HAP-1 (cell line): ENCODE results near the gene KLHL10.
A peak's percentile ranks its signal among the peaks of the same experiment; 100 is the strongest.
"Not testable (repeated sequence)": the region's sequence is repeated elsewhere in the genome, so short reads cannot be mapped to it uniquely, and the experiment has no call there.

ENCODE experiments used
- DNase-seq, 2 experiments: peaks; one replicate each; pipeline ENCODE4 v3.0.0-alpha.2; 2016 to 2020; ENCODE audit warnings: low spot score in 2 of 2
- H3K27me3 ChIP-seq: fragments of 250-450 bp; sonication (Bioruptor Pico); 2 replicates; pipeline ENCODE4 v1.5.1; 2020; ENCODE audit warnings: low read depth, mild to moderate bottlenecking, moderate library complexity
- H3K36me3 ChIP-seq: fragments of 250-450 bp; sonication (Bioruptor Pico); replicated peaks from 2 replicates; pipeline ENCODE4 v1.5.1; 2020; ENCODE audit warnings: mild to moderate bottlenecking
- H3K4me1 ChIP-seq: fragments of 250-450 bp; sonication (Bioruptor Pico); 2 replicates; pipeline ENCODE4 v1.5.1; 2020; ENCODE audit warnings: mild to moderate bottlenecking
- H3K4me3 ChIP-seq: fragments of 250-450 bp; sonication (Bioruptor Pico); 2 replicates; pipeline ENCODE4 v1.5.1; 2020; ENCODE audit warnings: mild to moderate bottlenecking, moderate library complexity
- H3K9me3 ChIP-seq: fragments of 250-450 bp; sonication (Bioruptor Pico); 2 replicates; pipeline ENCODE4 v1.5.1; 2020; ENCODE audit warnings: mild to moderate bottlenecking, moderate library complexity
- in situ Hi-C: fragments of 300-500 bp; cut with MboI; formaldehyde crosslinking; loops from 3 replicates; pipeline ENCODE4 v1.14.3; 2020; ENCODE audit warnings: low sequenced_read_pairs, inconsistent platforms, mixed read lengths

The KLHL10 gene

GRCh38 chr17:41823141-41823524, 14.5 kb upstream of the KLHL10 start:
- in situ Hi-C loops: no loop called here
- no peaks in the 10 kb centered on the region for H3K27me3 ChIP-seq
- DNase-seq: no peak
- no peak overlapping the region for H3K4me3 ChIP-seq
- H3K9me3 ChIP-seq: no peaks in the 10 kb centered on the region
- peaks cover 64% of the 10 kb centered on the region for H3K36me3 ChIP-seq
- no peaks in the 10 kb centered on the region for H3K4me1 ChIP-seq

GRCh38 chr17:41823580-41823979, 14.0 kb upstream of the KLHL10 start:
- no peaks in the 10 kb centered on the region for H3K4me1 ChIP-seq
- no peak for DNase-seq
- H3K4me3 ChIP-seq: no peak overlapping the region
- H3K27me3 ChIP-seq: no peaks in the 10 kb centered on the region
- no peaks in the 10 kb centered on the region for H3K9me3 ChIP-seq
- in situ Hi-C loops: no loop called here
- peaks cover 64% of the 10 kb centered on the region for H3K36me3 ChIP-seq

- Histone ChIP-seq H3K27me3 (no peaks in the 10 kb centered on the region), H3K9me3 (no peaks in the 10 kb centered on the region), H3K4me1 (no peaks in the 10 kb centered on the region), H3K36me3 (peaks cover 66% of the 10 kb centered on the region), H3K4me3 (no peak overlapping the region)
- in situ Hi-C loops: no loop called here
- no peak for DNase-seq
Observed at GRCh38 chr17:41824086-41824485, 13.5 kb upstream of the KLHL10 start.

DNA sequence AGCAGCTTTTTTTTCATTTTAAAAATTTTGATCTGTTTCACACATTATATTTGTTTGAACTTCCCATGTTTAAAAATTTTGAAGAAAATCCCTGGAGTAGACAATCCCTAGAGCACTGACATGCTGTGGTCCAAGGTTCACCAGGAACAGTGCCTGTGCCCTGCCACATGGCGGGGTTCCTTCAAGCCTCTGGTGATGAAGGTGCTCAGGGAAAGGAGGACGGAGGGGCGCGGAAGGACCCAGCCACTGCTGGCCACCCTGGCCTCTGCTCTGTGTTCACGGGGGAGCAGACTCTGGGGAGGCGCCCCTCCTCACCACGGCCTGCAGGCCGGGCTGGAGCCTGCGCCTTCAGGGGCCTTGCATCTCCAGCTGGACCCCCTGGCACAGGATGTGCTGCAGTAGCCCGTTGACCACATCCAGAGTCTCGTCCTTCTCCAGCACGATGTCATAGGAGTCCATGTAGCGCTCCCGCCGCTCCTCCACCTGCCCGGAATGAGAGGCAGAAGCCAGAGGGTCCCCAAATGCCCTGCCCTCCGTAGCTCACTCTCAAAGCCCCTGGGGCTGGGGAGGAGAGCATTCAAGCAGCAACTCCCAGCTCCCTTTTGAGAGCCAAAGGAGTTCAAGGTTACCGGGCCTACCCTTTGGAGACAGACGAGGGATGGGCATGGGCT, 12.3 kb upstream of the KLHL10 start:
- in situ Hi-C loops: no loop called here
- H3K9me3 ChIP-seq: no peaks in the 10 kb centered on the region
- DNase-seq: no peak
- no peaks in the 10 kb centered on the region for H3K4me1 ChIP-seq
- peaks cover 65% of the 10 kb centered on the region for H3K36me3 ChIP-seq
- H3K27me3 ChIP-seq: no peaks in the 10 kb centered on the region
- no peak overlapping the region for H3K4me3 ChIP-seq

DNA sequence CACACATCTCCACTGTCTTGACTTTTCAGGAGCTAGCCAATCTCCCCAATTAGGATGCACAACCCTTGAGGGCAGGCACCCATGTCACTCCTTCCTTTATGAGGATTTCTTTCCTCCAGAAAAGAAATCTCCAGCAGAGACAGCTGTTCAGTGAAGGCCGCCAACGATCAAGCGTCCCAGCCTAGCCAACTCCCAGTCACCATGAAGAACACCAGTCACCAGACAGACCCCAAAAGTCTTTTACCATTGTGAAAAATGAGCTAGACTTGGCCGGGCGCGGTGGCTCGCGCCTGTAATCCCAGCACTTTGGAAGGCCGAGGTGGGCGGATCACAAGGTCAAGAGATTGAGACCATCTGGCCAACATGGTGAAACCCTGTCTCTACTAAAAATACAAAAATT, 7.7 kb upstream of the KLHL10 start:
- in situ Hi-C loops, H3K4me1 ChIP-seq, DNase-seq, H3K4me3 ChIP-seq, H3K9me3 ChIP-seq, H3K27me3 ChIP-seq: not testable (repeated sequence)
- H3K36me3 ChIP-seq: peaks cover 75% of the 10 kb centered on the region

- Histone ChIP-seq H3K4me1 (peaks cover 8% of the 10 kb centered on the region), H3K36me3 (peaks cover 39% of the 10 kb centered on the region), H3K9me3 (no peaks in the 10 kb centered on the region), H3K4me3 (peak overlapping the region; percentile 79), H3K27me3 (no peaks in the 10 kb centered on the region)
- in situ Hi-C loops: no loop called here
- no peak for DNase-seq
Observed at GRCh38 chr17:41835214-41835799, 2.3 kb upstream of the KLHL10 start.

DNA sequence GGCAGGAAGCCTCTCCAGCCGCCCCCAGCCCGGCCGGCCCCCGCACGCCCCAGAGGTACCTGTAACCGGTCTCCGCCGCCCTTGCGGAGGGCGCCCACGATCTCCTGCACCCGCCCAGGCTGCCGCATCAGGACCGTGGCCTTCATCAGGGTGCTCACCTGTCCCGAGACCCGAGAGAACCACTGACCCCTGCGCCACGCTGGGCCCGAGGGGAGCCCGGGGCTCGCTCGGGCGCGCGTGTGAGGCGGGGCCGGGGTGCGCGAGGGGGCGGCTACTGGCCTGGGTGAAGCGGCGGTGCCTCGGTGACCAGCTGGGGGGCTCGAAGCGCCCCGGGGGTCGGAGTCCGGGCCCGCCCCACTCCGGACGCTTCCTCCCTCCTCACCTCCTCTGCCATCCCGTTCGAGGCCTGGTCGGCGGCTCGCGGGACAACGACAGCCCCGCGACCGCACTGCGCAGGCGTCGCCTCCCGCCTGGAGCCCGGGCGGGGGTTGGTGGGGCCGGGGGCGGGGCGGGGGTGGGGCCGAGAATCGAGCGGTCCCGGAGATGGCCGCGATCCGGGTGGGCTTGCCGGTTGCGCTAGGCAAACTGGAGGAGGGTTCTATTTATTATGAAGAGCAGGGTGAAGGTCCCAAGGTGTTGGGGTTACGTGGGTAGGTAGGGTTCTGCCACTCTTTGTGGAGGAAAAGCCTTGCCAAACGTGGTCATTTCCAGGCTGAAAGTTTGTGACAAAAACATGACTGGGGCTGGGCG, 1.6 kb upstream of the KLHL10 start, which contains the start of gene NT5C3B:
Gene NT5C3B (minus strand): TSS at position 433 of the 750 bp plus-strand sequence. CDS start 39 bp downstream, at position 394.
- peaks cover 33% of the 10 kb centered on the region for H3K36me3 ChIP-seq
- peak; percentile 64 to 79 for DNase-seq
- H3K9me3 ChIP-seq: no peaks in the 10 kb centered on the region
- in situ Hi-C loops: no loop called here
- H3K4me3 ChIP-seq: peak within 1 kb of the TSS; percentile 79
- H3K4me1 ChIP-seq: peaks cover 8% of the 10 kb centered on the region
- H3K27me3 ChIP-seq: no peaks in the 10 kb centered on the region

GRCh38 chr17:41836550-41837196, 952 bp upstream of the KLHL10 start:
- DNase-seq: no peak
- no peaks in the 10 kb centered on the region for H3K9me3 ChIP-seq
- H3K27me3 ChIP-seq: no peaks in the 10 kb centered on the region
- peaks cover 28% of the 10 kb centered on the region for H3K36me3 ChIP-seq
- peaks cover 8% of the 10 kb centered on the region for H3K4me1 ChIP-seq
- peak overlapping the region; percentile 79 for H3K4me3 ChIP-seq
- in situ Hi-C loops: no loop called here

GRCh38 chr17:41839448-41839847, 1.8 kb downstream of the KLHL10 start:
- H3K4me1 ChIP-seq, H3K36me3 ChIP-seq, in situ Hi-C loops: not testable (repeated sequence)

GRCh38 chr17:41840781-41841180, 3.2 kb downstream of the KLHL10 start:
- H3K4me1 ChIP-seq, H3K4me3 ChIP-seq, H3K9me3 ChIP-seq, H3K36me3 ChIP-seq, DNase-seq, in situ Hi-C loops, H3K27me3 ChIP-seq: not testable (repeated sequence)

More at GRCh38 chr17:41839448-41839847, 1.8 kb downstream of the KLHL10 start:
- not testable (repeated sequence) for H3K27me3 ChIP-seq, H3K4me3 ChIP-seq, DNase-seq, H3K9me3 ChIP-seq

GRCh38 chr17:41844971-41845370, 7.3 kb downstream of the KLHL10 start:
- no peak for DNase-seq
- in situ Hi-C loops: no loop called here

GRCh38 chr17:41848788-41849187, 11.2 kb downstream of the KLHL10 start:
- in situ Hi-C loops: no loop called here

More at GRCh38 chr17:41844971-41845370, 7.3 kb downstream of the KLHL10 start:
- Histone ChIP-seq H3K4me1 (no peaks in the 10 kb centered on the region), H3K36me3 (no peaks in the 10 kb centered on the region), H3K9me3 (no peaks in the 10 kb centered on the region), H3K4me3 (no peak overlapping the region), H3K27me3 (no peaks in the 10 kb centered on the region)

GRCh38 chr17:41849251-41849990, 11.8 kb downstream of the KLHL10 start:
- DNase-seq: no peak
- in situ Hi-C loops: no loop called here
- Histone ChIP-seq H3K4me3 (no peak overlapping the region), H3K9me3 (no peaks in the 10 kb centered on the region), H3K36me3 (peaks cover 18% of the 10 kb centered on the region), H3K4me1 (no peaks in the 10 kb centered on the region; the same call in 1 of the 2 replicates), H3K27me3 (no peaks in the 10 kb centered on the region)

More at GRCh38 chr17:41848788-41849187, 11.2 kb downstream of the KLHL10 start:
- Histone ChIP-seq H3K27me3 (no peaks in the 10 kb centered on the region), H3K4me3 (no peak overlapping the region), H3K36me3 (peaks cover 11% of the 10 kb centered on the region), H3K4me1 (no peaks in the 10 kb centered on the region; the same call in 1 of the 2 replicates), H3K9me3 (no peaks in the 10 kb centered on the region)
- no peak for DNase-seq
